K562 (cell line): Measurements from ENCODE around the gene NDUFS6. TPM values are rescaled to one million over a fixed set of nuclear protein-coding genes. Genes with fewer than 3 reads are reported as not detected.

ENCODE experiments used
- ATAC-seq: fragments of 200-7000 bp; cut with Tn5 transposase; 3 replicates; pipeline ENCODE4 v1.9.1; 2020; ENCODE audit warnings: moderate library complexity
- BruUV-seq: library from RNA; stranded (reverse); fragments of 400-500 nt; replicated peaks from 2 replicates; lab custom pipeline; 2021; lab: Mats Ljungman, UMichigan
- CTCF ChIA-PET: fragments of 300-600 bp; formaldehyde crosslinking; extraction: SDS; loops from one replicate; lab custom pipeline; 2021; ENCODE audit warnings: low intra/inter-chr PET ratio; lab: Yijun Ruan, JAX
- POLR2A ChIA-PET: fragments of 300-600, 350-650 bp; sonication (Branson Sonifier 250); formaldehyde crosslinking; extraction: SDS; loops from one replicate; lab custom pipeline; 2021; ENCODE audit warnings: antibody characterized with exemption, inconsistent platforms; lab: Yijun Ruan, JAX
- DNase-seq, 4 experiments: peaks; one replicate each; pipeline versions ENCODE4 v3.0.0 to v3.0.0-alpha.2; 2011 to 2018; ENCODE audit warnings: low spot score in 3 of 4, mixed read lengths in 3 of 4; ENCODE audit errors: extremely low read depth in 1 of 4
- FAIRE-seq: peaks from 2 replicates; lab custom pipeline; 2011; peaks lifted over from hg19 to GRCh38; lab: Jason Lieb, UNC
- H2AFZ ChIP-seq: 2 replicates; pipeline ENCODE4 v1.6.0; 2011; ENCODE audit warnings: low read depth, low read length, control low read depth, inconsistent platforms
- H3K27ac ChIP-seq: fragments of 200-600 bp; 3 replicates; pipeline ENCODE4 v1.8.0; 2011; ENCODE audit warnings: low read depth, mild to moderate bottlenecking, control low read depth, inconsistent platforms, low read length, moderate library complexity, mixed read lengths; ENCODE audit errors: extremely low read depth
- H3K27me3 ChIP-seq, 2 experiments: fragments of 300-600 bp in 1 of 2; 2 replicates in 1 of 2; 3 replicates in 1 of 2; pipeline versions ENCODE4 v1.6.0 to v1.8.0; 2011; ENCODE audit warnings: inconsistent platforms in 2 of 2, low read length in 2 of 2, mild to moderate bottlenecking in 1 of 2, mixed read lengths in 1 of 2, moderate library complexity in 1 of 2; ENCODE audit not compliant: control insufficient read depth in 2 of 2, insufficient read depth in 2 of 2
- H3K36me3 ChIP-seq: fragments of 300-600 bp; 3 replicates; pipeline ENCODE4 v1.8.0; 2011; ENCODE audit warnings: mild to moderate bottlenecking, low read length, inconsistent platforms; ENCODE audit not compliant: control insufficient read depth, insufficient read depth
- H3K4me1 ChIP-seq, 2 experiments: fragments of 200-600 bp in 1 of 2; replicated peaks in 1 of 2; 2 replicates in 1 of 2; 3 replicates in 1 of 2; pipeline versions ENCODE4 v1.5.1 to v1.8.0; 2011; ENCODE audit warnings: inconsistent platforms in 2 of 2, low read length in 2 of 2, mild to moderate bottlenecking in 1 of 2, mixed read lengths in 1 of 2, moderate library complexity in 1 of 2; ENCODE audit not compliant: control insufficient read depth in 2 of 2, insufficient read depth in 2 of 2
- H3K4me2 ChIP-seq: 2 replicates; pipeline ENCODE4 v1.6.1; 2011; ENCODE audit warnings: low read length, control low read depth, inconsistent platforms, mixed read lengths; ENCODE audit not compliant: insufficient read depth
- H3K4me3 ChIP-seq: fragments of 200-600 bp; sonication (generic), shearing (Covaris generic); 2 replicates; pipeline ENCODE4 v1.5.1; 2016; ENCODE audit warnings: control low read depth, inconsistent platforms
- H3K79me2 ChIP-seq: fragments of 200-600 bp; 3 replicates; pipeline ENCODE4 v1.8.0; 2011; ENCODE audit warnings: low read length, inconsistent platforms; ENCODE audit not compliant: control insufficient read depth, insufficient read depth
- H3K9ac ChIP-seq, 2 experiments: 2 replicates each; pipeline versions ENCODE4 v1.6.0 to v1.6.1; 2011; ENCODE audit warnings: low read depth in 2 of 2, low read length in 2 of 2, control low read depth in 1 of 2, inconsistent platforms in 1 of 2, mild to moderate bottlenecking in 1 of 2, mixed read lengths in 1 of 2; ENCODE audit not compliant: insufficient read depth in 1 of 2
- H3K9me1 ChIP-seq: one replicate; pipeline ENCODE4 v1.6.0; 2011; ENCODE audit warnings: inconsistent platforms, mild to moderate bottlenecking, low read length, moderate library complexity; ENCODE audit not compliant: control insufficient read depth, insufficient read depth
- H3K9me3 ChIP-seq: replicated peaks from 2 replicates; pipeline ENCODE4 v1.5.1; 2011; ENCODE audit warnings: low read depth, low read length, inconsistent platforms; ENCODE audit not compliant: control insufficient read depth, insufficient read depth
- H4K20me1 ChIP-seq: replicated peaks from 2 replicates; pipeline ENCODE4 v1.6.1; 2011; ENCODE audit warnings: low read length, inconsistent platforms, mixed read lengths; ENCODE audit not compliant: control insufficient read depth, insufficient read depth
- ADNP ChIP-seq: fragments of 200-800 bp; sonication (Bioruptor generic); IDR thresholded peaks from 2 replicates; pipeline ENCODE4 v1.6.1; 2016; ENCODE audit warnings: missing genetic modification characterization, missing compliant biosample characterization
- CBX8 ChIP-seq: fragments of 200-600 bp; sonication (generic); IDR thresholded peaks from 2 replicates; pipeline ENCODE4 v1.6.1; 2012; ENCODE audit warnings: borderline replicate concordance, mixed run types, low read depth, mild to moderate bottlenecking, moderate library complexity, mixed read lengths, low read length, control low read depth, inconsistent platforms; ENCODE audit not compliant: poor library complexity, severe bottlenecking; ENCODE audit errors: extremely low read depth
- FOS ChIP-seq: IDR thresholded peaks from 3 replicates; pipeline ENCODE4 v1.6.1; 2011; ENCODE audit not compliant: insufficient read length; ENCODE audit errors: extremely low read depth
- KLF6 ChIP-seq: fragments of 250-450 bp; sonication (Bioruptor Pico); IDR thresholded peaks from 2 replicates; pipeline ENCODE4 v1.4.0; 2020; ENCODE audit warnings: mild to moderate bottlenecking, moderate library complexity, borderline replicate concordance
- LCOR ChIP-seq: sonication (generic); formaldehyde crosslinking; IDR thresholded peaks from 2 replicates; pipeline ENCODE4 v1.8.0; 2022; ENCODE audit warnings: mild to moderate bottlenecking, missing genetic modification reagents
- NFE2L1 ChIP-seq: fragments of 450-650 bp; IDR thresholded peaks from 2 replicates; pipeline ENCODE4 v1.6.1; 2016; ENCODE audit warnings: missing genetic modification characterization, low read depth, mild to moderate bottlenecking, missing compliant biosample characterization, moderate library complexity, borderline replicate concordance
- ZFPM2 ChIP-seq: fragments of 250-450 bp; sonication (Bioruptor Pico); IDR thresholded peaks from 2 replicates; pipeline ENCODE4 v1.5.1; 2022; ENCODE audit warnings: mild to moderate bottlenecking
- ZNF224 ChIP-seq: sonication (generic); formaldehyde crosslinking; IDR thresholded peaks from 2 replicates; pipeline ENCODE4 v1.8.0; 2022; ENCODE audit warnings: mild to moderate bottlenecking, missing genetic modification reagents
- ZNF561 ChIP-seq: fragments of 450-650 bp; formaldehyde crosslinking; conservative IDR thresholded peaks from 2 replicates; pipeline ENCODE4 v1.4.0; 2020; ENCODE audit warnings: mild to moderate bottlenecking, moderate library complexity
- WGBS: fragments of 100-300 bp; shearing (Covaris generic); methylation state at CpG from one replicate; pipeline ENCODE4 v1.1.6; 2016; ENCODE audit warnings: low coverage, mixed read lengths; ENCODE audit not compliant: insufficient coverage; ENCODE audit errors: missing lambda C conversion rate; 5-methylcytosine and 5-hydroxymethylcytosine counted together
- in situ Hi-C: fragments of 300-500 bp; cut with MboI; formaldehyde crosslinking; loops from 4 replicates; pipeline ENCODE4 v1.15.0; 2018; ENCODE audit warnings: inconsistent platforms, mixed read lengths
- intact Hi-C: fragments of 100-400 bp; cut with micrococcal nuclease; formaldehyde crosslinking; loops from 2 replicates; pipeline ENCODE4 v1.14.2; 2022
- polyA plus RNA-seq, 8 experiments: library from polyadenylated mRNA; depleted of rRNA in 4 of 8; stranded (reverse) in 5 of 8; unstranded in 3 of 8; fragments of >200 nt; fragmentation: Nextera tagmentation in 2 of 8; fragmentation: Illumina TruSeq in 1 of 8; extraction: Ambion mirVana in 2 of 8; extraction: Trizol in 1 of 8; gene quantifications; 2 replicates each; pipeline versions ENCODE4 v1.2.1 to v1.2.3, GENCODE V29; 2011 to 2014; ENCODE audit warnings: inconsistent platforms in 1 of 8, missing spikeins in 1 of 8
- total RNA-seq, 7 experiments: library from RNA; depleted of rRNA in 6 of 7; stranded (reverse); fragments of >200 nt in 6 of 7; fragmentation: Illumina TruSeq in 2 of 7; extraction: Trizol in 2 of 7; gene quantifications; 2 replicates each; pipeline versions ENCODE4 v1.2.1 to v1.2.3, GENCODE V29; 2011 to 2021; ENCODE audit warnings: low replicate concordance in 1 of 7
- TF ChIP-seq, protein P1 (sequence below): fragments of 250-450 bp; sonication (Bioruptor Pico); IDR thresholded peaks from 2 replicates; pipeline ENCODE4 v1.8.0; 2022; ENCODE audit warnings: moderate library complexity, mild to moderate bottlenecking, inconsistent platforms
- TF ChIP-seq, protein P2 (sequence below): fragments of 450-650 bp; formaldehyde crosslinking; IDR thresholded peaks from 2 replicates; pipeline ENCODE4 v1.4.0; 2022; ENCODE audit warnings: missing genetic modification characterization

NDUFS6 gene
- total and polyA plus RNA-seq, 9 of the 15 experiments (the other 6 are each of a cell fraction or from before 2014, with no cell fraction given), result 36.1 to 291 (median 77.0) TPM

GRCh38 chr5:1793301-1793740 is 7.9 kb upstream of the NDUFS6 start:
- H3K27me3 ChIP-seq, result peaks cover 12 to 17% of the 10 kb centered on the region in 2 experiments
- CTCF ChIA-PET, result interaction anchor here (0.6 kb wide), 1 partner anchor 151 kb away, joined by 3 read pairs; no protein-coding TSS in a partner anchor
- POLR2A ChIA-PET, result interaction anchor here (0.6 kb wide), 1 partner anchor 21 kb away, joined by 3 read pairs; no protein-coding TSS in a partner anchor
- H2AFZ ChIP-seq, result no peak overlapping the region
- no peak overlapping the region for H3K4me2 ChIP-seq
- no peaks in the 10 kb centered on the region for H3K9me3 ChIP-seq
- no peaks in the 10 kb centered on the region for H3K9me1 ChIP-seq
- no peak for TF ChIP-seq KLF6 (CRISPR knock-in tag)
- TF ChIP-seq LCOR (CRISPR knock-in tag), result no peak
- 63% methylated on average over 10 of the region's 10 CpGs for WGBS
- intact Hi-C loops (no loop called here), in situ Hi-C loops (no loop called here)
- BruUV-seq, result no TSS peak
- DNase-seq (no peak), FAIRE-seq (no peak), ATAC-seq (no peak)
- peaks cover 0 to 31% of the 10 kb centered on the region in 2 experiments; a peak in 3 of 5 replicates for H3K4me1 ChIP-seq
- H3K36me3 ChIP-seq, result peaks cover 25% of the 10 kb centered on the region
- no peaks in the 10 kb centered on the region; the same call in 1 of the 2 replicates for H4K20me1 ChIP-seq
- H3K9ac ChIP-seq, result peak overlapping the region in 1 of 2 experiments; percentile 69; a peak in 2 of 4 replicates
- peaks cover 10% of the 10 kb centered on the region for H3K79me2 ChIP-seq
- H3K4me3 ChIP-seq, result no peak overlapping the region
- no peak overlapping the region for H3K27ac ChIP-seq

- H3K4me1 ChIP-seq, result peaks cover 5 to 39% of the 10 kb centered on the region in 2 experiments; a peak in 3 of 5 replicates
- H3K36me3 ChIP-seq, result peaks cover 31% of the 10 kb centered on the region
- intact Hi-C loops, result no loop called here
- no peak for DNase-seq
- BruUV-seq, result no TSS peak
- H3K9me3 ChIP-seq, result no peaks in the 10 kb centered on the region
- H3K79me2 ChIP-seq, result peaks cover 19% of the 10 kb centered on the region
- peaks cover 4 to 7% of the 10 kb centered on the region in 2 experiments; a peak in 2 of 5 replicates for H3K27me3 ChIP-seq
- H3K9me1 ChIP-seq, result no peaks in the 10 kb centered on the region
- no peaks in the 10 kb centered on the region; the same call in 1 of the 2 replicates for H4K20me1 ChIP-seq
- ChIA-PET CTCF (no interaction called here), POLR2A (no interaction called here)
- H3K4me3 ChIP-seq, result no peak overlapping the region
- no peak for FAIRE-seq
- H3K4me2 ChIP-seq, result no peak overlapping the region
- no peak overlapping the region for H2AFZ ChIP-seq
- in situ Hi-C loops, result no loop called here
- 66% methylated on average over 33 of the region's 33 CpGs for WGBS
- no peak for ATAC-seq
- no peak overlapping the region for H3K27ac ChIP-seq
- H3K9ac ChIP-seq, result peak overlapping the region in 1 of 2 experiments; percentile 43; a peak in 2 of 4 replicates
- TF ChIP-seq CBX8 (no peak), FOS (no peak), NFE2L1 (tag) (no peak), ZFPM2 (CRISPR knock-in tag) (no peak), ZNF561 (CRISPR knock-in tag) (no peak), ZNF224 (CRISPR knock-in tag) (no peak), ADNP (tag) (no peak)
- TF ChIP-seq, protein P1, sequence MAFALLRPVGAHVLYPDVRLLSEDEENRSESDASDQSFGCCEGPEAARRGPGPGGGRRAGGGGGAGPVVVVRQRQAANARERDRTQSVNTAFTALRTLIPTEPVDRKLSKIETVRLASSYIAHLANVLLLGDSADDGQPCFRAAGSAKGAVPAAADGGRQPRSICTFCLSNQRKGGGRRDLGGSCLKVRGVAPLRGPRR (CRISPR knock-in tag), result no peak
- TF ChIP-seq, protein P2, sequence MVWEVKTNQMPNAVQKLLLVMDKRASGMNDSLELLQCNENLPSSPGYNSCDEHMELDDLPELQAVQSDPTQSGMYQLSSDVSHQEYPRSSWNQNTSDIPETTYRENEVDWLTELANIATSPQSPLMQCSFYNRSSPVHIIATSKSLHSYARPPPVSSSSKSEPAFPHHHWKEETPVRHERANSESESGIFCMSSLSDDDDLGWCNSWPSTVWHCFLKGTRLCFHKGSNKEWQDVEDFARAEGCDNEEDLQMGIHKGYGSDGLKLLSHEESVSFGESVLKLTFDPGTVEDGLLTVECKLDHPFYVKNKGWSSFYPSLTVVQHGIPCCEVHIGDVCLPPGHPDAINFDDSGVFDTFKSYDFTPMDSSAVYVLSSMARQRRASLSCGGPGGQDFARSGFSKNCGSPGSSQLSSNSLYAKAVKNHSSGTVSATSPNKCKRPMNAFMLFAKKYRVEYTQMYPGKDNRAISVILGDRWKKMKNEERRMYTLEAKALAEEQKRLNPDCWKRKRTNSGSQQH (CRISPR knock-in tag), result no peak
These were observed 7.0 kb upstream of the NDUFS6 start for GRCh38 chr5:1793966-1794900.
